HG03135 (cell line): ENCODE measurements around the gene HAGH.

Experiments used
- ATAC-seq: cut with Tn5 transposase; IDR thresholded peaks from one replicate; pipeline ENCODE4 v1.9.1; 2021; ENCODE audit warnings: mild to moderate bottlenecking, moderate library complexity; ENCODE audit not compliant: unreplicated experiment

HAGH gene

DNA sequence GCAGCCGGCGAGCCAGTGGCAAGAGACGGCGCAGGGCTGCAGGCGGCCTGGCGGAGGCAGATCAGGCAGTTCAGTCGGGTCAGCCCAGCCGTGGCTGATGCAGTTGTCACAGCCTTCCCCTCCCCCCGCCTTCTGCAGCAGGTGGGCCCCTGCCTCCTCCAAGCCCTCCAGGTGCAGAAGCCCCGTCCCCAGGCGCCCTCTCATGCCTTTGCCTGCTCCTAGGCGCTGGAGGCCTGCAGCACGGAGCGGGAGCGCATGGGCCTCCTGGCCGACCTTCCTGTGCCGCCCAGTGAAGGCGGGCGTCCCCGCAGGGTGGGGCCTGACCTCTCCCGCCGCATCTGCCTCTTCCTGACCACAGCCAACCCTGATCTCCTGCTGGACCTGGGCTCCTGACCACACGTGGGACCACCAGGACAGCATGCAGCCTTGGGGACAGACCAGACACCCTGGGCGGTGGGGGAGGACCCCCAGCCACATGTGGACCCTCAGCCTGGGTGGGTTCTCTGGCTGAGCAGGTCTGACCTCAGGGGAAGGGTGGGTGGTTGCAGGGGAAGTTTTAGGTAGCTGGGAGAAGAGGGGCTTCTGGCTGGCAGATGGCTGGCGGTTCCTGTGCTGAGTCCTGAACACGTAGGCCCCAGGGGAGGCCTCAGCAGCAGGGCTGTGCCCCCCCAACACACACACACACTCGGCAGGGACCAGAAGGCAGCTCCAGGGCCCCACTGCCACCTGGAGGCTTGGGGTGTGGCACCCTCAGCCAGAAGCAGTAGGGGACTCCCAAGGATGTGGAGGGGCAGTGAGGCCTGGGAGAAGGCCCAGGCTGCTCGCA lies 50.6 kb downstream of the HAGH start:
- ATAC-seq: no peak

DNA sequence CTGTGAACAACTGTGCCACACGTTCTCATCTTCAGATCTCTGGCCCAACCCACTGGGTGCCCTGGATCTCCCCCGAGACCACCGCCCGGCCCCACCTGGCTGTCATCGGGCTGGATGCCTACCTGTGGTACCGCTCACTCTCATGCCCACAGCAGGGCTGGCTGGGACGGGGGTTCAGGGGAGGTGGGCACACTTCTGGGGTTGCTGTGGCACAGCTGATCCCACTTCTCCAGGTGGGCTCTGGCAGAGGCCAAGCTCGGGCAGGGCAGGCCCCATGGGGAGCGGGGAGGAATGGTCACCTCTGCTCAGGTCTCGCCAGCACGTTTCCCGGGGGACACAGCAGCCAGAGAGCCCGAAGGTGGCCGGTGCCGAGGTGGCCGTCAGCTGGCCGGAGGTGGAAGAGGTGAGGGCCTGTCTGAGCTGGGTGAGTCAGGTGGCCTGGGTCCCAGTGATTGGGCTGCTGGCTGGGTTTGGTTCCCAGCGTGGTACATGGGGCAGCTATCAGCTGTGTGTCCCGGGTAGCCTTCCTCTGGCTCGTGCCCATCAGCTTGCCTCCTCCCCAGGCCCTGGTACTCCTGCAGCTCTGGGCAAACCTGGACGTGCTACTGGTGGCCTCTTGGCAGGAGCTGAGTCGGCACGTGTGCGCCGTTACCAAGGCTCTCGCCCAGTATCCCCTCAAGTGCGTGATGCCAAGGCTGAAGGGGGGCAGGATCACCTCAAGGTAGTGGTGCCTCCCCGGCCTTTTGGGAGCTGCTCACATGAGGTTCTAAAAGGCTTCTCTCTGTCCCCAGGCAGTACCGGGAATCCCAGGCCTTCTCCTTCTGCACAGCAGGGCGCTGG lies 51.4 kb downstream of the HAGH start:
- ATAC-seq: no peak

DNA sequence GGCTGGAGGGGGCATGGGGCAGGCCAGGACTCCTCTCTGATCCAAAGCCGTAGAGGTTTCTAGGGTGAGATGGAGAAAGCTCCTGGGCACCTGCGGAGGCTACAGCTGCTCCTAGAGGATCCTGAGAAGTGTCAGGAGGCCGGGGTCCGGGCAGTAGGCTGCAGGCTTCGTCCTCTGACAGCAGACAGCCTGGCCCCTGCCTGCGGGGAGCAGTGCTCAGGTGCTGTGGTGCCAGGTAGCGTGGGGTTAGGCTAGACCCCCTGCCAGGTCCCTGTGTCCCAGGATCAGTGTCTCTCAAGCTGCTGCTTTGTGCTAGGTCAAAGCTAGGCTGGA lies 52.2 kb downstream of the HAGH start:
- ATAC-seq: no peak

DNA sequence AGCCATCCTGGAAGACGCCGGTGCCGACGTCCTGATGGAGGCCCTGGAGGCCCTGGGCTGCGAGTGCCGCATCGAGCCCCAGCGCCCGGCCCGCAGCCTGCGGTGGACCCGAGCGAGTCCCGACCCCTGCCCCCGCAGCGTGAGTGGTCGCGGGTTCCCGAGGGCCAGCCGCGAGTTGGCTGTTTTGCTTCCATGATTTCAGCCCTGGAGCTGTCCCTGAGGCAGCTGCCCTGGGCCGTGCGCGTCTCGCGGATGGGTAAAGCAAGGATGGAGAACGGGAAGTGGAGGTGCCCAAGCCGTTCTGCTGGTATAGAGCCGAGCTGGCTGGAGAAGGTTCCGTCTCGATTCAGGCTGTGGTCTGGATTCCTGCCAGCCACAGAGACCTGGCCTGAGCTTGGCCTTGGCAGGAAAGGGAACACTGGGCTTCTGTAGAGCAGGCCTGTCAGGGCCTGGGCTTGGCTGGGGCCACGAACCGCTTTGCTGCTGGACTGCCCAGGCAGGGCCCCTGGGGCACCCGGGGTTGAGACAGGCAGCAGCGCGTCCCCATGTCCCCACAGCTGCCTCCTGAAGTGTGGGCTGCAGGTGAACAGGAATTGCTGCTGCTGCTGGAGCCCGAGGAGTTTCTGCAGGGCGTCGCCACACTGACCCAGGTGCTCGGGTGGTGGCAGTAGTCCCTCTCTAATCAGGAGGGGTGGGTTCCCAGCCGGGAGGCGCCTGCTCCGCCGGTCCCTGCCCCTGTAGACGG lies 52.8 kb downstream of the HAGH start:
- no peak for ATAC-seq

DNA sequence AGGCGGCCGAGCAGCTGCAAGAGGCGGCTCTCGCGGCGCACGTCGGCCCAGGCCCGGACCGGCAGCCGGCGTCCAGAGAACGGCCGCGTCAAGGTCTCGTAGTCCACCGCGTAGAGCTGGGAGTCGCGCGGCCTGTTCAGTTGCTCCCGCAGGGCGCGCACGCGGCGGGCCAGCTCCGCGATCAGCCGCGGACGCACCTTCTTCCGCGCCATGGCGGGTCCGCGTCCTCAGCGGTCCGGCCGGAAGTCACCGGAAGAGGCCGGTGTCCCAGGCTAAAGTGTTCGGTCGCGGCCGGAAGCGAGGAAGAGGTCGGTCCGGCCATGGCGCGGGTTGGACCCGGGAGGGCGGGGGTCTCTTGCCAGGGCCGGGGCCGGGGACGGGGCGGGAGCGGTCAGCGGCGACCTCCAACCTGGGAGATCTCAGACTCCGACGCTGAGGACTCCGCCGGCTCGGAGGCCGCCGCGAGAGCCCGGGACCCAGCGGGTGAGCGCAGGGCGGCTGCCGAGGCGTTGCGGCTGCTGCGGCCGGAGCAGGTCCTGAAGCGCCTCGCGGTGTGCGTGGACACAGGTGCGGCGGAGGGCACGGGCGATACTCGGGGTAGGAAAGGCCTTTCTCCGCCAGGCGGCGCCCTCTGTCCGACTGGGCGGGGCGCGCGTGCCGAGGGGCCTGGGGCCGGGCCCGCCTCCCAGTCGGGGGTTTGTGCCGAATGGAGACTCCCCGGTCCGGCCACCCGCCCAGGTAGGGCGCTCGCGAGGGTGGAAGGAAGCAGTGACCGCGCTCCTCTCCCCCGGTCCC lies 53.5 kb downstream of the HAGH start, which contains the start of gene MRPS34:
TSS of gene MRPS34 (minus strand) at position 227 of the 795 bp plus-strand sequence. CDS start at position 212, 15 bp downstream.
- ATAC-seq: peak; percentile 51

DNA sequence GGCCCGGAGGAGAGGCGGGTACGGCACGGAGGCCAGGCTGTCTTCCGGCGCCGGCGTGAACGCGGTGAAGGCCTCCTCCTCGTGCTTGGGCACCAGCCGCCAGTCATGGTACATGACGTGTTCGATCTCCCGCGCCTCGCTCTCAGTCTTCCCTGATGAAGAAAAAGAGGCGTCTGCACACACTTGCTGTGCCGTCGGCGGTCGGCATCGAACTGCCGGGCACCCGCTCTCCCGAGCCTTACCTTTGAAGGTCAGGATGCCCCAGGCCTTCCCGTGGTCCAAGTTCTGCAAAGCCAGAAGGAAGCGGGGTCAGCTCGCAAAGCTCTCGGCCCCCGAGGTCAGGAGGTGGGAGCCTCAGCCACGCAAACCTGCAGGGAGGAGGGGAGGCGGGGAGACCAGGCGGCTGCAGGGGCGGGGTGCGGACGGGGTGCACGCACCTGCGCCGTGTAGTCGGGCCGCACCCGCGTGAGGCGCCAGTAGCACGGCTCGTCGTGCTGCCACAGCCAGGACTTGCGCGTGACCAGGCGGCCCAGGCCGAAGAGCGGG lies 54.2 kb downstream of the HAGH start, which contains the start of gene EME2:
TSS of gene EME2 (plus strand) at position 449 of the 546 bp plus-strand sequence. CDS start 418 bp downstream, outside the sequence.
- peak; percentile 10 for ATAC-seq

DNA sequence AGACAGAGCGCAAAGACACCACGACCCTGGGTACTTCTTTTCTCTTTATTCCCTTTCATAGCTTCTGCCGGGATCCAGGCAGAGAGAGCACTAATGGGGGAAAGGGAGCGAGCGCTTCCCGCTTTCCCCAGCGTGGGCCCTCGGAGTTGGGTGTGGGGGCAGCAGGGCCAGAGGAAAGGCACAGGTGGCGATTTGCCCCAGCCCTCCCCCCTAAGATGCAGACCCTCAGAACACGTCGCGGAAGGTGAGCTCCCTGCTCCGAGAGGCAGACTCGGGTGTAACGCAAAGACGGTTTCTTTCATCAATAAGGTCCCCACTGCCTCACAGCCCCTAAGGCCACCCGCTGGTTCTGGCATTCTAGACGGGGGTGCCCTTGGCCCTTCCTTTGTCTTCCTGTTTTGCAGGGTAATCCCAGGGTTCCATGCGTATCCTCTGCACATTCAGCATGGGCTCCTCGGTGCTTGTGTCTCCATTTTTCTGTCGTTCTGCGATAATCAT lies 54.7 kb downstream of the HAGH start:
- ATAC-seq: no peak

DNA sequence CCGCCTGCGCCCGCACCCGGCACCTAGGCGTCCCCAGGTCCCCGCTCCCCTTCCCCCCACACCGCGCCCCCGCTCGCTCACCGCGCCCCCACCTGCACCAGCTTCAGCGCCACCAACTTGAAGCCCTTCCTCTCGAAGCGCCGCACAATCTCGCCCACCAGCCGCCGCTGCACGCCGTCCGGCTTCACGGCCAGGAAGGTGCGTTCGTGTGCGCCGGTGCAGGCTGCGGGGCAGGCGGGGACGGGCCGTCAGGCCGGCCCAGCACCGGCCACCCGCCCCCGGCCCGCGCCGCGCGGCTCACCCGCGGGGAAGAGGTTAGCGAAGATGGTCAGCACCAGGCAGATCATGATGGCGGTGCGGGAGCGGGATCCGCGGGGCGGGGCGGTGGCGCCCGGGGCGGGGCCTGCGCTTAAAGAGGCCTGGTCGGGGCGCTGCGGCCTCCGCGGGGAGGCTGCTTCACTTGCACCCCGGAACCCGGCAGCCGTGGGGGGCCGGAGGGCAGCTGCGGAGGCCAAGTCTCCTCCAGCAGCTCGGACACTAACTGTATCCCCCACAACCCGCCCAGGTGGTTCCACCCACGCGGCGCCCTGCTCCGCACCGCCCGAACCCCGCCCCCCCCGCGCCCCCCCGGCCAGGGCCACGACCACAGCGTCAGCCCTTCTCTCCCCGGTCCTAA lies 55.3 kb downstream of the HAGH start, which contains the start of gene NME3:
TSS of gene NME3 (minus strand) at position 356 of the 676 bp plus-strand sequence. CDS start at position 347, 9 bp downstream.
- ATAC-seq: no peak

DNA sequence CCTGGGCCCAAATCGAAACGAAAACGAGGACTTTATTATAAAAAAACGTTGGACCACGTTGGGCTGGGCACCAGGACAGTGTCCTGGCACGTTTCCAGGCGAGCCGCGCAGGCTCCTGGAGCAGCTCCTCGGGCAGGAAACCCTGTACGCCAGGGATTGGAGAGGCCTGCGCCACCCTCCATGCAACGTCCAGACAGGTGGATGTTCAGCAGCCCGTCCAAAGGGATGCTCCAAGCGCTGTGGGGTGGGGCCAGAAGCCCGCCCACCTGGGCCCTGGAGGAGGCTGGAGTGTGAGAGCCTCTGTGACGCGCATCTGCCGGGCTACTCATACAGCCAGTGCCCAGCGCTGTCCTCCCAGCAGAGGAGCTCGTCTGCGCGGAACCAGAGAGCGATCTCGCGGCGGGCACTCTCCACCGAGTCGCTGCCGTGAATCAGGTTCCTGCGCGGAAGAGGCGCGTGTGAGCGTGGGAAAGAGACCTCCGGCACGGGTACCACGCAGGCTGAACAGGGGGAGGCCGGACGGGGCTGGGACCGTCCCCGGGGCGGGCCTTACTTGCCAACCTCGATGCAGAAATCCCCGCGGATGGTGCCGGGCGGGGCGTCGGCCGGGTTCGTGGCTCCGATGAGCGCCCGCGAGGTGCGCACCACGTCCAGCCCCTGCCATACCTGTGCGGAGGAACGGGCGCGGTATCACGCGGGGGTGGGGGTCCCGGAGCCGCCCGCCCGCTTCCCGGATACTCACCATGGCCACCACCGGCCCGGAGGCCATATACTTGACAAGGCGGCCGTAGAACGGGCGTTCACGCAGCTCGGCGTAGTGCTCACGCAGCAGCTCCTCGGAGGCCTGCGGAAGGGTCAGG lies 56.1 kb downstream of the HAGH start:
- ATAC-seq: no peak

DNA sequence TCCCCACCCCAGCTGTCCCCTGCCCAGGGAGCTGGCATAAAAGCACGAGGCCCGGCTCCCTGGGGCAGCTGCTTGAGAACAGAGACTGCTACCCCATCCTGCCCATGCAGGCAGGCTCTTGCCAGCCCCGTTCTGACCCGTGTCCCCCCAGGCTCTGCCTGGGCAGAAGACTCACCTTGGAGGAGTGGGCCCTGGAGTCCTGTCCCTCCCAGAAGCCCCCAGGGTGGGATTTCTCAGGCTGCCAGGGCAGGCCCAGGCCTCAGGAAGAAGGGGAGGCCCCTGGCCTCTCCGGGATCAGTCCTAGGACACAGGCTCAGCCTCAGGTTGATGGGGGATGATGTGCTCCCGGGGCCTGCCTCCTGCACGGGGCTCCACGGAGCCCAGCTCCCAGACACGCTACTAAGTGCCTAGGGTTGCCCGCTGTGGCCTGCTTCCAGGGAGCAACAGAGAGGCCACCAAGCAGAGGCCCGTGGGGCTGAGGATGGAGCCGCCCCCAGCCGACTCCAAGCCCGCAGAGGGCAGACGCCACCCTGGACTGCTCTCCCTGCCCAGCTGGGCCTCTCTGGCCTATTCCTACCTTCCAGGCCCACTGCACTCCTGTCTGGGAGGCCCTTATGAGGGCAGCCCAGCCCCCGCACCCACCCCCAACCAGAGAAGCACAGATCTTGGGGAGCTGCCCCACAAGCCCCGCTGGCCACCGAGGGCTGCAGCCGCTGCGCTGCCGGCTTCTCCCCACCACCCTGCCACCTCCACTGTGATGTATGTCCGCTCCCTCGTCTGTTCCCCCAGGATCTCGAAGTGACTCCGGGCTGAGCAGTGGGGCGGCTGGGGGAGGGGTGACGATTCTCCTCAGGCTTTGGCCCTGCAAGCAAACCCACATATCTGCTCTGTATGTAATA lies 57.0 kb downstream of the HAGH start:
- ATAC-seq: no peak

DNA sequence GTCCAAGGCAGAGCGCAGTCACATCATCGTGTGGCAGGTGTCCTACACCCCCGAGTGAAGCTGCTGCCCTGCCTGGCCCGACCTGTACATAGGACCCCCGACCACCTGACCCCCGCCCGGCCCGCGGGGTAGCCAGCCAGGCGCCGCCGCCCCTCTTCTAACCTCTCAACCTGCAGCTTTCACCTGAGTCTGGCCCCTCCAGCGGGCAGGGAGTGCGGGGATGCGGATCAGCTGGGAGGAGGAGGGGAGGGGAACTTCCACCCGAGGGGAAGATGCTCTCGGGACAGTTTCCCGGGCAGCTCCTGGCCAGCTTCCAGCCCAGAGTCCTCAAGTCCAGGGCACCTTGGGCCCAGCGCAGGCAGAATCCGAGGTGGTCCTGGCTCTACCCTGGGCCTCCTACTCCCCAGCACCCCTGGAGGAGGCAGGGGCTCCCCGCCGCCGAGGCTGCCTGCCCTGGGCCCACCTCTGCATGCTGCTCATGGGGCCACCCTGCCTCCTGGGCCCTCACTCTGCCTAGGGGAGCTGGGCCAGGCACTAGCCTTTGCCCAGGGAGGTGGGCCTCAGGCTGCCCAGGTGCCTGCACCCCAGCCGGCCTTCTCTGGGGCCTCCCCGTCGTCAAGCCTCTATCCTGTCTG lies 57.7 kb downstream of the HAGH start:
- ATAC-seq: no peak

DNA sequence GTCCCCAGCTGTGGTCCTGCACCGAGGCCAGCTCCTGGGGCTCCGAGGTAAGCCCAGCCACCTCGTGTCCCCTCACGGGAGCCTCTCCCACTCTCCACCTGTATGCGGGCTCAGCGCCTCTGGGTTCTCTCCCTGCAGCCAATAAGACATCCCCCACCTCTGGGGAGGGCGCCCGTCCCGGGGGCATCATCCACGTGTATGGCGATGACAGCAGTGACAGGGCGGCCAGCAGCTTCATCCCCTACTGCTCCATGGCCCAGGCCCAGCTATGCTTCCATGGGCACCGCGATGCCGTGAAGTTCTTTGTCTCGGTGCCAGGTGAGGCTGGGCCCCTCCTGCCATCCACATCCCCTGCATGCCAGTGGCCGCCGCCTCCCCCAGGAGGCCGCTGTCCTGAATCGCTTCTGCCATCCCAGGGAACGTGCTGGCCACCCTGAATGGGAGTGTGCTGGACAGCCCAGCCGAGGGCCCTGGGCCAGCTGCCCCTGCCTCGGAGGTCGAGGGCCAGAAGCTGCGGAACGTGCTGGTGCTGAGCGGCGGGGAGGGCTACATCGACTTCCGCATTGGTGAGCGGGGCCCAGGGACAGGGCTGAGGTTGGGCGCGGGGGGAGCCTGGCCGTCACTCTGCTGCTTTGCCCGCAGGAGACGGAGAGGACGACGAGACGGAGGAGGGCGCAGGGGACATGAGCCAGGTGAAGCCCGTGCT lies 58.4 kb downstream of the HAGH start:
- no peak for ATAC-seq

DNA sequence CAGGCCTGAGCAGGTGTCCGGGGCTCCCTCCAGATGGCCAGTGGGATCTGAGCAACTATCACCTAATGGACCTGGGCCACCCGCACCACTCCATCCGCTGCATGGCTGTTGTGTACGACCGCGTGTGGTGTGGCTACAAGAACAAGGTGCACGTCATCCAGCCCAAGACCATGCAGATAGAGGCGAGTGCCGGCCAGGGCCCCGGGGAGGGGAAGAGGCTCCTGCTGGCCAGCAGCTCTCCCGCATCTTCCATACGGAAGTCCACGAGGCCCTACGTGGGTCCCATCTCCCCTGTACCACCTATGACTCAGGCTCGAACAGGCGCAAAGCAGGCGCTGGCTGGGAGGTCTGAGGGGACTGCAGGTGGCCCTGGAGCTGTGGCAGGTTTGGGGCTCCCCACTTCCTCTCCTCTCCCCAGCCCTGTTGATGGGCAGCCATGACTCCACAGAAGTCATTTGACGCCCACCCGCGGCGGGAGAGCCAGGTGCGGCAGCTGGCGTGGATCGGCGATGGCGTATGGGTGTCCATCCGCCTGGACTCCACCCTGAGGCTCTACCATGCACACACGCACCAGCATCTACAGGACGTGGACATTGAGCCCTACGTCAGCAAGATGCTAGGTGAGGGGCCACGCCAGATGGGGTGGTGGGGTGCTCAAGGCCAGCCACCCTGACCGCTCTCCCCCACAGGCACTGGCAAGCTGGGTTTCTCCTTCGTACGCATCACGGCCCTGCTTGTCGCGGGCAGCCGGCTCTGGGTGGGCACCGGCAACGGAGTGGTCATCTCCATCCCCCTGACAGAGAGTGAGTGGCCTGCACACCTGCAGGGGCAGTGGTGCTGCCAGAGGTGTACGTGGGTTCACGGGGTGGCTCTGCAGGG lies 59.3 kb downstream of the HAGH start:
- no peak for ATAC-seq

DNA sequence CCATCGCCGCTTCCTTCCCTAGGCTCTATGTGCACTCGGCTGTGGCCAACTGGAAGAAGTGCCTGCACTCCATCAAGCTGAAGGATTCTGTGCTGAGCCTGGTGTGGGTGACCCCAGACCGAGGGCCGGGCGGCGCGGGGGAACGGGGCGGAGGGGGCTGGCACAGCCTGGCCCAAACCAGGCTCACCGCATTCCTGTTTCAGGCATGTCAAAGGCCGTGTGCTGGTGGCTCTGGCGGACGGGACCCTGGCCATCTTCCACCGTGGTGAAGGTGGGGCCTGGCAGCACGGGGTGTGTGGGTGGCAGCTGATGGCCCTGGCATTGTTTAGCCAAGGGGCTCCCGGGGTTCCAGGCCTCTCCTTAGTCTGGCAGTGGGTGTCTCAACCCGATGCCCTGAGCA lies 59.9 kb downstream of the HAGH start:
- ATAC-seq: no peak

DNA sequence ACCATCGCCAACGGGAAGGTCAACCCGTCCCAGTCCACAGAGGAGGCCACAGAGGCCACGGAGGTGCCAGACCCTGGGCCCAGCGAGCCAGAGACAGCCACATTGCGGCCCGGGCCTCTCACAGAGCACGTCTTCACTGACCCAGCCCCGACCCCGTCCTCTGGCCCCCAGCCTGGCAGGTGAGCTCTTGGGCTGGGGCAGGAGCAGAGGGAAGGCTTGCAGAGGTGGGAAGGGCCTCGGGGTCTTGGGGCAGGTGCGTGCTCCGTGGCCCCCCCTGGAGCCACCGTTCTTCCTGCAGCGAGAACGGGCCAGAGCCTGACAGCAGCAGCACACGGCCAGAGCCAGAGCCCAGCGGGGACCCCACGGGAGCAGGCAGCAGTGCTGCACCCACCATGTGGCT lies 60.4 kb downstream of the HAGH start:
- no peak for ATAC-seq
